Measurements from ENCODE around the gene KIF1B. TPM values are rescaled to one million over a fixed set of nuclear protein-coding genes. Genes with fewer than 3 reads are reported as not detected.

KIF1B gene
- total RNA-seq, 1 experiment from 2014 or later = 28.1 TPM

DNA sequence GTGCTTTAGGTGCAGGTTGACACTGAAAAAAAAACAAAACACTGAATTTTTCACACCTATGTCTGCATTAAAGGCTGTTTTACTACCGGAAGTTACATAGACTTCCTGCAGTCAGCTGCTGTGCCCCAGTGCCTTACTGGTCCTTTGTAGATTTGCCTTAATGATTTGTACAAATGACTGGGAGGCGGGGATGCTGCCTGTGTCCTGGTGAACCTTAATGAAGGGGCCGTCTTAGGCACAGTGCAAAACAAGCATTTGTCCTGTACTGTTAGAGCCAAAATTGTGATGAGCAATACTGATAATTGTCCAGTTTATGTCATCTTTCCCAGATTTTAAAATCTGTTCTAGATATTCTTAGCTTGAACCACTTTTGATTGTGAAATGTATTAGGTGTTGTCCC lies 97.6 kb downstream of the KIF1B start (continued):
- TF ChIP-seq, protein P1, sequence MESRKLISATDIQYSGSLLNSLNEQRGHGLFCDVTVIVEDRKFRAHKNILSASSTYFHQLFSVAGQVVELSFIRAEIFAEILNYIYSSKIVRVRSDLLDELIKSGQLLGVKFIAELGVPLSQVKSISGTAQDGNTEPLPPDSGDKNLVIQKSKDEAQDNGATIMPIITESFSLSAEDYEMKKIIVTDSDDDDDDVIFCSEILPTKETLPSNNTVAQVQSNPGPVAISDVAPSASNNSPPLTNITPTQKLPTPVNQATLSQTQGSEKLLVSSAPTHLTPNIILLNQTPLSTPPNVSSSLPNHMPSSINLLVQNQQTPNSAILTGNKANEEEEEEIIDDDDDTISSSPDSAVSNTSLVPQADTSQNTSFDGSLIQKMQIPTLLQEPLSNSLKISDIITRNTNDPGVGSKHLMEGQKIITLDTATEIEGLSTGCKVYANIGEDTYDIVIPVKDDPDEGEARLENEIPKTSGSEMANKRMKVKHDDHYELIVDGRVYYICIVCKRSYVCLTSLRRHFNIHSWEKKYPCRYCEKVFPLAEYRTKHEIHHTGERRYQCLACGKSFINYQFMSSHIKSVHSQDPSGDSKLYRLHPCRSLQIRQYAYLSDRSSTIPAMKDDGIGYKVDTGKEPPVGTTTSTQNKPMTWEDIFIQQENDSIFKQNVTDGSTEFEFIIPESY (IDR thresholded peaks at IDR 0.05; ENCODE audit: extremely low read depth, insufficient replicate concordance, low read length) = no peak
- TF ChIP-seq SIN3A (IDR thresholded peaks at IDR 0.05; ENCODE audit: low read depth) (no peak), SP1 (IDR thresholded peaks at IDR 0.05; ENCODE audit: low read depth) (no peak), TCF7L2 (IDR thresholded peaks at IDR 0.05; ENCODE audit: borderline replicate concordance, extremely low read depth, insufficient read depth, insufficient read length) (no peak)
- TF ChIP-seq, protein P2, sequence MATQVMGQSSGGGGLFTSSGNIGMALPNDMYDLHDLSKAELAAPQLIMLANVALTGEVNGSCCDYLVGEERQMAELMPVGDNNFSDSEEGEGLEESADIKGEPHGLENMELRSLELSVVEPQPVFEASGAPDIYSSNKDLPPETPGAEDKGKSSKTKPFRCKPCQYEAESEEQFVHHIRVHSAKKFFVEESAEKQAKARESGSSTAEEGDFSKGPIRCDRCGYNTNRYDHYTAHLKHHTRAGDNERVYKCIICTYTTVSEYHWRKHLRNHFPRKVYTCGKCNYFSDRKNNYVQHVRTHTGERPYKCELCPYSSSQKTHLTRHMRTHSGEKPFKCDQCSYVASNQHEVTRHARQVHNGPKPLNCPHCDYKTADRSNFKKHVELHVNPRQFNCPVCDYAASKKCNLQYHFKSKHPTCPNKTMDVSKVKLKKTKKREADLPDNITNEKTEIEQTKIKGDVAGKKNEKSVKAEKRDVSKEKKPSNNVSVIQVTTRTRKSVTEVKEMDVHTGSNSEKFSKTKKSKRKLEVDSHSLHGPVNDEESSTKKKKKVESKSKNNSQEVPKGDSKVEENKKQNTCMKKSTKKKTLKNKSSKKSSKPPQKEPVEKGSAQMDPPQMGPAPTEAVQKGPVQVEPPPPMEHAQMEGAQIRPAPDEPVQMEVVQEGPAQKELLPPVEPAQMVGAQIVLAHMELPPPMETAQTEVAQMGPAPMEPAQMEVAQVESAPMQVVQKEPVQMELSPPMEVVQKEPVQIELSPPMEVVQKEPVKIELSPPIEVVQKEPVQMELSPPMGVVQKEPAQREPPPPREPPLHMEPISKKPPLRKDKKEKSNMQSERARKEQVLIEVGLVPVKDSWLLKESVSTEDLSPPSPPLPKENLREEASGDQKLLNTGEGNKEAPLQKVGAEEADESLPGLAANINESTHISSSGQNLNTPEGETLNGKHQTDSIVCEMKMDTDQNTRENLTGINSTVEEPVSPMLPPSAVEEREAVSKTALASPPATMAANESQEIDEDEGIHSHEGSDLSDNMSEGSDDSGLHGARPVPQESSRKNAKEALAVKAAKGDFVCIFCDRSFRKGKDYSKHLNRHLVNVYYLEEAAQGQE (IDR thresholded peaks at IDR 0.05; ENCODE audit: low read depth) = no peak

DNA sequence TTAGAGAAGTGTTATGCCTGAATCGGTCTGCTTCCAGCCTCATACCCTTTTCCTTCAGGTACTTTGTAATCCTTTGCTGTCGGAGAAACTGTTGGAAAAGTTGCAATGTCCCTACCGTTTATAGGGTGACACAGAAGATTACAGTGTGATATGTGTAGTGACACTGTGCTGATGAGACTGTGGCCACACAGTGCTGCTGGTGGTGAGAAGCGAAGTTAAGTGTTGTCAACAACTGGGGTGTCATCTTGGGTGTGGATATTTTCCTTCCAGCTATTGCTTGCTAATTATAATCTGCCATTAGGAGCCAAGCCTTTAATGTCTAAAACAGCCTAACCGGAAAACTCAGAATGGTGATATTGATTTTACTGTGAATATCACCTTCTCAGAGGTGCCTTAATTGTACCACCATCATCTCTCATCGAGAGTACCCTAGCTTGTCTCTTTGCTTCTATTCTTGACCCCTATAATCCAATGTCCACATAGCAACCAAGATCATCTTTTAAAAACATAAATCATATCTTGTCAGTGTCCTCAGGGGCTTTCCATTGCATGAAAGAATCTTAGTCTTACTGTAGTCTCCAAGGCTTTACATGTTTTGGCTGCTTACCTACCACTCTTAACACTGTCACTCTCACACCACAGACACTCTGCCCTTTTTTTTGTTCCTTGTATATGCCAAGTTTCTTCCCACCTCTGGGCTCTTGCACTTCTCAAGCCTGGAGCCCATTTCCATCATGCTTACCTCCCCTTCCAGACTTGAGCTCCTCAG lies 99.1 kb downstream of the KIF1B start:
- CTCF ChIA-PET = no interaction called here
- no peaks in the 10 kb centered on the region for H3K36me3 ChIP-seq (ENCODE audit: control insufficient read depth in 1 of 2, insufficient read depth in 2 of 2, low read length in 2 of 2)
- no TSS peak for BruUV-seq (replicated peaks)
- no peaks in the 10 kb centered on the region for H3K9me3 ChIP-seq (ENCODE audit: control insufficient read depth in 1 of 2, insufficient read depth in 1 of 2, low read depth in 1 of 2, low read length in 2 of 2)
- no peak overlapping the region for H3K27ac ChIP-seq (ENCODE audit: low read depth, low read length)
- POLR2A ChIA-PET = no interaction called here
- no peaks in the 10 kb centered on the region for H3K9me2 ChIP-seq (ENCODE audit: insufficient read depth)
- H3K79me2 ChIP-seq (ENCODE audit: insufficient read depth, low read length) = no peaks in the 10 kb centered on the region
- no peak overlapping the region for H3K9ac ChIP-seq (ENCODE audit: low read length)
- H3K4me2 ChIP-seq (ENCODE audit: low read length) = no peak overlapping the region
- ATAC-seq (no peak), DNase-seq (ENCODE audit: low read depth, low spot score) (no peak)
- RAD21 ChIA-PET (ENCODE audit: low non-redundant PET in 1 of 2, low total read pairs in 2 of 2, uncharacterized antibody in 2 of 2, unreplicated experiment in 2 of 2) = no interaction called here
- H3K4me3 ChIP-seq (replicated peaks in 1 of 2; ENCODE audit: low read depth in 1 of 2, low read length in 2 of 2) = no peak overlapping the region
- no peak overlapping the region for H2AFZ ChIP-seq (ENCODE audit: low read depth, low read length, poor library complexity, severe bottlenecking)
- no peaks in the 10 kb centered on the region for H3K4me1 ChIP-seq (ENCODE audit: control insufficient read depth in 1 of 2, insufficient read depth in 2 of 2, low read length in 2 of 2)
- no peak for TF ChIP-seq POLR2A (IDR thresholded peaks at IDR 0.05; ENCODE audit: borderline replicate concordance, extremely low read depth, insufficient read depth, insufficient read length)
- H4K20me1 ChIP-seq (ENCODE audit: insufficient read depth) = no peaks in the 10 kb centered on the region
- H3K27me3 ChIP-seq (ENCODE audit: insufficient read depth, low read length) = no peaks in the 10 kb centered on the region
- intact Hi-C loops (cut with micrococcal nuclease) = no loop called here

Data from HCT116 (cell line).